Hematopoietic multipotent progenitor cell treated with erythropoietin and hydrocortisone succinate and interleukin-3 and kit ligand, for 4 days (in vitro differentiated cells): ENCODE results near the gene MCF2L2.

ENCODE experiments used
- DNase-seq: peaks from one replicate; pipeline ENCODE4 v3.0.0-alpha.2; 2015

MCF2L2 gene

DNA sequence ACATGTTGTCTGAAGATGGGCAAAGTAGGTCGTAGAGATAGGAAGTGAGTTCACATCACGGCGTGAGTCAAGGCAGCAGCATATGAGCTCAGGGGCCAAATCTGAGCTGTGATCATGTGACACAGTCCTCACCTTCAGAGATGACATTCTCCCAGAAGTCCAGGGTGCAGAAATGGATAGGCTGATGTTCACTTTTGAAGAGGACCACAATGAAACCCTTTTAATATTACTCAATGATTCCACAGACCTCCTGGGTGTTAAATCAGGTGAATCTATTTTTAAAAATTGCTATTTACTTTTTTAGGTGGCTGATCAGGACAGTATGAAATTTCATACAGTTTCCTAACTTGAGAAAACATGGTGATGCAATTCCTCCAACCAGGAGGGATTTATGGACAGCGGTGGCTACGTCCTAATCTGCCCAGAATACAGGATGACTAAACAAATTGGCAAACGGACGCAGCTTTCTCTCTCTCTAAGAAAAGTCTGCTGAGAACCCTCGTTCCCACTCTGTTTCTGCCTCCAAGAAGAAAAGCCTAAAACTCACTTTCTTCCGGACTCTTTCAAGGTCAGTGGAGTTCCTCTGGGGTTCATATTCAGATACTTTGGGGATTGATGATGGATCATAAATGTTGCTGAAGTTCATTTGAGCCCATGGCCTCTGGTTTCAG, 141.0 kb downstream of the MCF2L2 start:
- DNase-seq: no peak

DNA sequence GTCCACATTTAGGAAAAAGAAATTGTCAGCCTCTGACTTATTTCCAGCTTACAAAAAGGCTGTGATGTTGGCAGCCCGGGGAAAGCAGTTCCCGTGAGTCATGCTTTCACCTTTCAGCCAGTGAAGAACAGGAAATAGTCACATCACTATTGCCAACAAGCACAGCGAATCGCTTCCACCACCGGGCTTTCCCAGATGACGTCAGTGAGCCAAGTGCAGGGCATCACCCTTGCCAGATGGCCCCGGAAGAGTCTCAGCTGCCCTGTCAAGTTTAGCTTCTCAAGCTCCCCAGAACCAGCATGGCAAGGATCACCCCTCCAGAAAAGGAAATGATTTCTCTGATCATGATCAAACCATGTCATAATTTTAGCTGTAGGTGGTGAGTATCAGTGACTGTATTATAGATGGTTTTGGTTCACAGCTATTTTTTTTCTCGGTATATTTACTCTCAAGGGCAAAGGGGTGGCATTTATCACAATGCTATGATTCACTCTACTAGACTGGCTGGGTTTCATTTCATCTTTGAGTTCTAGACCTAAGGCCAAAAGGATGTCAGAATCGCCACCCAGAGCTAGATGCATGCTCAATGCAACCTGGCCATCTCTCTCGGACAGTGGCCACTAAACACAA, 142.5 kb downstream of the MCF2L2 start:
- DNase-seq: peak; percentile 78

DNA sequence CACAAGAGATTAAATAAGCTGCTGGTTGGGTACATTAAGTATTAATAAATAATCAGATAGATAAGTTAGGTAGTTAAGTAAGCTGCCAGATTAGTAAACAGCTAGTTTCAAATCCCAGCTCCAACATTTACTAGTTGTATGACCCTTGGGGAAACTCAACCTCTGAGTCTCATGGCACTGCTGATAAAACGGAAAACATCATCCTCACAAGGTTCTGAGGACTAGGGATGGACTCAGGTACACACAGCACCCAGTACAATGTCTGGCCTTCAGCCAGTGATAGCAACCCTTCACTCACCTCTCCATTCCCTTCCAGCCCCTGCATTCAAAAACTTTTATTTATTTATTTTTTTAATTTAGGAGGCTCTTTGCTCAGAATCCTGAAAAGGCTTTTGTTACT, 143.1 kb downstream of the MCF2L2 start:
- DNase-seq: no peak

DNA sequence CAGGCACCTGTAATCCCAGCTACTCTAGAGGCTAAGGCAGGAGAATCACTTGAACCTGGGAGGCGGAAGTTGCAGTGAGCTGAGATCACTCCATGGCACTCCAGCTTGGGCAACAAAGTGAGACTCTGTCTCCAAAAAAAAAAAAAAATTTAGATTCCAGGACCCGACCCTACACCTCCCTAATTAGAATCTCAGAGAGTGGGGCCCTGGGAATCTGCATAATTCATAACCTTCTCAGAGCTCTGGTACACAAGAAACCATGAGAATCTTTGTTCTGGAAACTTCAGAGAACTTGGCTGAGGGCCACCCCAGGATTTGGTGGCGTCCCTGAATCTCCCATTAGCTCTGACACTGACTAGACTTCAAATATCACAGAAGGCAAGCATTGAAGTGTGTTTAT, 143.8 kb downstream of the MCF2L2 start:
- DNase-seq: no peak

DNA sequence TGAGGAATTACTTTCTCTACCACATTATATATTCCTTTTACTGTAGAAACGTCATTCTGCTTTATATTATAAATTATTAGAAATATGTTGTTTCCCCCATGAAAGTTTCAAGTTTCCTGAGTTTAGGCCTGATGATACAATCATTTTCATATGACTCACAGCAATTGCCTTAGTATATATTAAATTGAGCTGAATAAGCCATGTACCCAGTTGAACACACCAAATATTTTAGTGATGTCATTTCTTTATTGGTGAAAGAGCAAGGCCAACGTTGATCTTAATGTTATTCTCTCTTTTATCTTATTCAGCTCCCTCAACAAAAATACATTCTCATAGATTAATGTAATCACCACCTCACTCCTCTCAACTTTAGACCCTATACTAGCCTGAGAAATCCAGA, 144.5 kb downstream of the MCF2L2 start:
- DNase-seq: no peak

DNA sequence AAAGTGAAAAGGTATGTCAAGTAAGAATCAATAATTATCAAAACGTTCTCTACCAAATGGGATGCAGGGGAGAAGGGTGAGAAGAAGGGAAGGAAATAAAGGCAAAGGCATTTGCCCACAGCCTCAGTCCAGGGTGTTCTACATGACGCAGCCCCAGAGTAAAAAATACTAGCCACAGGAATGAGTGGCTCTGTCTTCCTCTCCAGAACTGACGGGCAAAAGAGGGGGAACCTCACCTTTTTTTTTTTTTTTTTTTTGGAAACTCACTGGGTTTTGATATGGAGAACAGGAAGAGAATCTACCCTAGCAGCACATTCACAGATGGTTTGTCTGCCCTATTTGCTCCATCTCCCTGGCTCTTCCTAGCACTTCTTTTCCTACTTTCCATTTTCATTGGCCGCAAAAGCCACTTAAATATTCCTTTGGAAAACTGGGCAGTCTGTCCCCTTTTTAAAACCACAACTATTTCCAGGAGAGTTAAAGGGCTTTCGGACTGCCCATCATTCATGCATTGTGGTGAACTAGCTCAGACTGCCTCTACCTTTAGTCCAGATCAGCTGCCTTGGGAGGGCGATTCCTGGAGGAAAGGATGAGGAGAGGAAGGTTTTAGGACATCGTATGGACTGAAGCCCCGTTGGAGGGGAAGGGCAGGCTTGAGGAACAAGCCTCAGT, 147.2 kb downstream of the MCF2L2 start:
- DNase-seq: no peak

DNA sequence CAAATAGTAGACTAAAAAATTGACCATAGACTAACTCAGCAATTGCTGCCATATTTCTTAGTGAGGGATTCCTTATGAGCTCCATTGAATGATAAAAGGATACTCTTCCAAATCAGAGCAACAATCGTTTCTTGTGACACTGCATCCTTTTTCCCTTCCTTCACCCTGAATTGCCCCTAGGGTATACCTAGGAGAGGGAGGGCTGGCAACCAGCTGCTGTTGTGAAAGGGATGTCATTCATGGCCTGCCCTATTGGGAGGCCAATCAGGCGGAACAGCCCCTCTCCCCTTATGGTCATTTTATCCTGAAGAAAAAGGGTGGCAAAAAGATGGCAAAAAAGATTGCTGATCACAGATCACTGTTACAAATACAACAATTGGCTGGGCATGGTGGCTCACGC, 149.0 kb downstream of the MCF2L2 start:
- no peak for DNase-seq

DNA sequence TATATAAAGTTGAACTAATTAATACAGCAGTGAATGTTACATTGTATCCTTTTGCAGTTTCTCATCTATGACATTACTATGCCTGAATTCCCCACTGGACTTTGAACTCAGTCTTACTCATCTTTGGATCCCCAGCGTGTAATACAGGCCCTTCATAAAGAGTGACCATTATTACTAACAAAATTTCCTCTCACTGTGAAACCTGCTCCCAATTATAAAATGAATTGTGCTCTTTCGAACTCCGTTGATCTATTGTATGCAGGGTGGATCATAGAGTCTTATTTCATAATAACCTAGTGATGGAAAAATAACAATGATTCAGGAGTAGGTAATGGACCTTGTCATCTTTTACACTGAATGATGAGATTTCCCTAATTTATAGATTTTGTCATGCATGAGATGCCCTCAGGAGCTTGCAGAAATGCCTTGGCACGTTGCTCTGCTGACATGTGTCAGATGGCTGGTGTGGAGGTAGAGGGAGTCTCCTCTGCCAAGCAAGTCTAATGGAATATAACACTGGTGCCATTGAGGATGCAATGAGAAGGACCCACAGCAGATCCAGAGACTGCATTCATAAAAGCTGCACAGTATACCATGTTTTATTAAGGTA, 149.8 kb downstream of the MCF2L2 start:
- DNase-seq: no peak

DNA sequence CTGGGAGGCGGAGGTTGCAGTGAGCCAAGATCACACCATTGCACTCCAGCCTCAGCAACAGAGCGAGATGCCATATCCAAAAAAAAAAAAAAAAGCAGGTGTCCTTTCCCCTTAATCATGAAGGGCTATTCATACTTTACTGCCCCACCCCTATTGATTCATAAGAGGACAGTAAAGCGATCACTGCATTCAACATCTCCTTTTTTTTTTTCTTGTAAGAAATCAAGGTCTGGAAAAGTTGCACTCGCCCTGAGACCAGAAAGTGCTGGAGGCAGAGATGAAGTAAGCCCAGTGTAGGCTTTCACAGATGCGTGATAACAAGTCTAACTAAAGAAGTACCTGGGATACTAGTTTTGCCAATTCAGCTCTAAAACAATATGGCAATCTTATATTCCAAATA, 151.2 kb downstream of the MCF2L2 start:
- no peak for DNase-seq

DNA sequence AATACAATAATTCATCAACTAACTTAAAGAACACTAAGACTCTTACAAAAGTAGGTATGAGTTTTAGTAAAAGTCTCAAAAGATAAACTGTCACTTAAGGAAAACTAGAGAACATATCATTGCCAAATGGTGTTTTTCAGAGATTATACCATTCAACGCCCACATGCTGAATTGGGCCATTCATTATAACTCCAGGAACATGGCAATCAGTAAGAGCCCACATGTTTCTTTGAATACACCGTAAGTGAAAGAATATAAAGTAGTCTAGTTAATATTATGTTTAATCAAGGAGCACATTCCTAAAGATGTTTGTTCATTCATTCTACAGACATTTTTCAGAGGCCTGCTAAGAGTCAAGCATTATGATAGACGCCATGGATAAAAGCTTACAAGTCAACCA, 152.5 kb downstream of the MCF2L2 start:
- DNase-seq: peak; percentile 29

DNA sequence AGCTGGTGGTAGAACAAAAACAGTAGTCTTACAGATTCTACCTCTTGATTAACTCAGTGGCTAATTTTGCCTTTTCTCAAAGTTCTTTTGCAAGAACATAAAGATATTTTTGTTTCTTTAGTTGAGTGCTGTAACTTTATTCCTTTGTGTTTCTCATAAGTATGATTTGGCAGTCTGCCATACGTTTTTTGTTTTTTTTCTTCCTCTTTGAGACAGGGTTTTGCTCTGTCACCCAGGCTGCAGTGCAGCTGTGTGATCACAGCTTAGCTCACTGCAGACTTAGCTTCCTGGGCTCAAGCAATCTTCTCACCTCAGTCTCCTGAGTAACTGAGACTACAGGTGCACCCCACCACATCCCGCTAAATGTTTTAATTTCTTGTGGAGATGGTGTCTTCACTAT, 153.0 kb downstream of the MCF2L2 start:
- peak; percentile 93 for DNase-seq

DNA sequence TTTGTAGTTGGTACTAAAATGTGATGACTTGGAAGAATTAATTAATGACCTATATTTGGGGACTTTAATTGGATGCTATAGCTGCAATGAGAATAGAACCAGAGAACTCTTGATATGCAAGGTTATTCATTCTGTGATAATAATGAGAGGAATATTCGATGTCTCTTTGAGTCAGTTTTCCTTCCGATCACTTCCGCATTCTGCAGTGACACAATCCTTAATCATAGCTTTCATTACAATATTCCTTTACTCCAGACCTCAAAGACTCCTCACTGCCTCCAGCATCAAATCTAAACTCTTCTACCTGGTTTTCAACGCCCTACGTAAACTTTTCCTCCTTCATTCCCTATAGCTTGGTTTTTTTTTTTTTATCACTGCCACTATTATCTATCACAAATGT, 153.8 kb downstream of the MCF2L2 start:
- no peak for DNase-seq

DNA sequence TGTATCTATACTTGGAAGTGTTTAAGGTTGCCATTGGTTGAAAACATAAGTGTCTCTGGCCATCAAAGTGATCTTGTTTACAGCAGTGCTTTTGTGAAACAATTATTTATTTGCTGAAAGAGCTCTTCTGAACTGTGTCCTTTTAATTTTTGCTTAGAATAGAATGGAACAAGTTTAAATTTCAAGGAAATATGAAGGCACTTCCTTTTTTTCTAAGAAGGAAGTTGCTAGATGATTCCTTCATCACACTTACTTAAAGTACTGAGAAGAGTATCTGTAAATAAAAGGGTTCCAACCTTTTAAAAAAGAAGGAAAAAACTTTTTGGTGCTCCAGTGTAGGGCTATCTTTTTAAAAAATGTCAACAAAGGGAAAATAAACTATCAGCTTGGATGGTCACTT, 155.6 kb downstream of the MCF2L2 start:
- DNase-seq: peak; percentile 24

DNA sequence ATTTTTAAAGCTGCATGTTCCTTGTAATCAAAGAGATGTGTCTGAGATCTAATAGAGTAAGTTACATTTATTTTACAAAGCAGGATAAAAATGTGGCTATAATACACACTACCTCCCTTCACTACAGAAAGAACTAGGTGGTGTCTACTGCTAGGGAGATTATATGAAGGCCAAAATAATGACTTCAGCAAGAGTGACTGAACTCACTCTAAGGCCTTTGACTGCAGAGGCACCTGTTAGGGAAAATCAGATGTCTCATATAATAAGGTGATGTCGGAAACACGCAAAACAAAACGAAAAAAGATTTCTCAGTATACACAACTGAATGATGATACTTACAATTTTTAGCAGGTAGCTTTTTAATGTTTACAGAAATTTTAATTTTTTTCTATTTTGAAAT, 156.3 kb downstream of the MCF2L2 start:
- no peak for DNase-seq

DNA sequence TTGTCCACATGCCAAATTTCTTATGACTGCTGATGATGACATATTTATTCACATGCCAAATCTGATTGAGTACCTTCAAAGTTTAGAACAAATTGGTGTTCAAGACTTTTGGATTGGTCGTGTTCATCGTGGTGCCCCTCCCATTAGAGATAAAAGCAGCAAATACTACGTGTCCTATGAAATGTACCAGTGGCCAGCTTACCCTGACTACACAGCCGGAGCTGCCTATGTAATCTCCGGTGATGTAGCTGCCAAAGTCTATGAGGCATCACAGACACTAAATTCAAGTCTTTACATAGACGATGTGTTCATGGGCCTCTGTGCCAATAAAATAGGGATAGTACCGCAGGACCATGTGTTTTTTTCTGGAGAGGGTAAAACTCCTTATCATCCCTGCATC, 158.1 kb downstream of the MCF2L2 start:
- DNase-seq: no peak

DNA sequence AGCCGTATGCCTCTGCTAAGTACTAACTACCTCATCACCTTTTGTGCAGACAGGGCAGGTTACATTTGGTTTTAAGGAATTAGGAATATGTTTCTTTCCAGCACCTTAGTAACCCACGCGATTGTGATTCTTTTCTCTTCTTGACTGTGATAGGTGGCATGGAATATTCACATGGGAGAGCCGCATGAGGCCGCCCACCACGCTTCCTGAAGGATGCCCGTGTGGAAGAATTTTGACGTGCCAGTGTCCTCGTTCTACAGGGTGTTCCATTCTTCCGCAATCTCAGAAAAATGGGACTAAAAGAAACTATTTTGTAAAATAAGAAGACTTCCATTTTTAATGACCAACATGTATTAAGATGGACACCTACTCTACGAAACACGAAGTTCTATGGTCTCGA, 159.1 kb downstream of the MCF2L2 start:
- no peak for DNase-seq

DNA sequence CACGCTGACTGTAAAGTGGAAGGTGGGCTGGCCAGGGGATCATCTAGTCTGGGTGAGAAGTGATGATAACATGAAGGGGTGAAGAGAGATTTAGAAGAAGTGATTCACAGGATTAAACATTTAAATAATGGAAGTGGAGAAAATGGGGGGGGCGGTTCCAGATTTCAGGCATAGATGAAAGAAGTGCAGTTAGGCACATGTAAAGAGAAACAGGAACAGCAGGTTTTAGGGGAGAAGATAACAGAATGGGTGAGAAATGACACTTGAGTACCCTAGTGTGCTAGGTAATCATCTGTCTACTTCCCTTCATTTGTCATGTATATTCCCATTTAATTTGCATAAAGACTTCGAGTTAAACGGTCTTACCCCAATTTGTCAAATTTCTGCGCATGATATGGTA, 160.1 kb downstream of the MCF2L2 start:
- DNase-seq: no peak

DNA sequence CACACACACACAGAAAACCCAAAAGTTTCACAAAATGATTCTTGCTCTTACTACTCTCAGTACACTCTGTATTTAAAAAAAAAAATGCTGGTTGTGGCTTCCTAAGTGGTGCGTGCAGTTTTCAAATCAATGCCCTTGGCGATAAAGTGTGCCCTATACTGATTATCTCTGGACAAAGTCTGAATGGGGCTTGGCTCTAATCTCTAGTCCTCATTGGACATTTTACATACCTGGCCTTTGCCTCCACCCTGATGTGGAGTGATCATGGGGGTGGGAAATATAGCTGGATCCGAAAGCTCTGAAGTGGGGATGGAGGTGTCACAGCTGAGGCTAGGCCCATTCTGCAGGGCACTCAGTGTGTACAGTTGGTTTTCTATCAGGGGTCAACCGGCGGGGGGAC, 161.3 kb downstream of the MCF2L2 start:
- no peak for DNase-seq

DNA sequence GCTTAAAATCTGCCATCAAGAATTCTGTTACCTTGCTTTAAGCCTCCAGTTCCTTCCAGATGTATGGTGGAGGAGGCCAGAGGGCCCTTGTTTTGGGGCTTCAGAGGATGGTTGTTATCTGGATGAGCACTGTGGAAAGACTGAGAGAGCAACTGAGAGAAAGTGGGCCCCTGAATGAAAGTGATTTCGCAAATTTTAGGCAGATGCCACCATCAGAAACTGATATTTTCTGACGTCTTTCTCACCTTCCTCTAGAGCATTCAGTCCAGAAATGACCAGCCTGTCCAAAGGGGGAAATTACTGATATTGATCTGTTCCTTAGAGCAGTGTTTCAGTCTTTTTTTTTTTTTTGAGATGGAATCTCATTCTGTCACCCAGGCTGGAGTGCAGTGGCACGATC, 162.0 kb downstream of the MCF2L2 start:
- no peak for DNase-seq

DNA sequence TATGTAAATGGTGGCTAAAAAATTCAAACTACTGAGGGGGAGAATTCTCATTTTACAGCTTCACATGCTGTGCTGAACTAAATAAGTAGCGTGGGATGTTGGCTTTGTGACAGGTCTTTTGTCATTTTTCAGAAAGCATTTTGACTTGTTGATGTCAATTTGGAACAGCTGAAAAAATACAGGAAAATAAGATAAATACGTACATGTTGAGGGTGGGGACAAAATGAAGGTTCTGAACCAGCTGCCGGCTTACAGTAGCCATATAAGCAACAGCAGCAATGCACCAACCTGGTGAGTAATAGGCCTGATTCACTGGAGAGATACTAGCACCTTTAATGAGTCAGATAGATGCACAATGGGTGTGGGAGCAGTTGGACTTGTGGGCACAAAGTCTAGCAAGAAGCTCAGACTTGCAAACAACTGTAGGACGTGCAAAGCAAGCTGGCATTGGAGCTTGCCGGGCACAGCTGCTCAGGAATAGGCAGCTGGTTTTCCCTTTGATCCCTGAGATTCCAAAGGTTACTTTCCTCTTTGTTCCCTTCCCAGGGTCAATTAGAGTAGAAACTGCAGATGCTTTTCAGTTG, 162.5 kb downstream of the MCF2L2 start:
- no peak for DNase-seq

DNA sequence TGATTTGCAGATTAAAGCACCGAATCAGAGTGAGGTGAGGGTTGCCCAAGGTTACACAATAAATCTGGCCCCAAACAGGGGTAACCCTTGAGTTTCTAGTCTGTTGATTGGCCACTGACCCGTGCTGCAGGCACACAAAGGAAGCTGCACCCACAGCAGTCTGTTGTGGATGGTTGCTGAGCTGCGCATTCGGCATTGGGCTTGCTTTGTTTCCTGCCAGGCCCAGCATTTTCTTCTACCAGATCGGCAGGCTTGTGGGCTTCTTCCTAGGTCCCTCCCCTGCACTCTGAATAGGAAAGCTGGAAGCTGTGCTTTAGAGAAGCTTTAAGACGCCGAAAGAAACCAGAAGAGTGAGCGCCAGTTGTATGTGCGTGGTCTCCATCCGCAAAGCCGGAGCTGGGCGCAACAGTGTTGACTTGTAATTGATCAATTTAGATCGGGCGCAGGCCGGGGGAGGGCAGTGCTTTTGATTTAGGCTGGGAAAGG, 163.2 kb downstream of the MCF2L2 start:
- peak; percentile 59 for DNase-seq

DNA sequence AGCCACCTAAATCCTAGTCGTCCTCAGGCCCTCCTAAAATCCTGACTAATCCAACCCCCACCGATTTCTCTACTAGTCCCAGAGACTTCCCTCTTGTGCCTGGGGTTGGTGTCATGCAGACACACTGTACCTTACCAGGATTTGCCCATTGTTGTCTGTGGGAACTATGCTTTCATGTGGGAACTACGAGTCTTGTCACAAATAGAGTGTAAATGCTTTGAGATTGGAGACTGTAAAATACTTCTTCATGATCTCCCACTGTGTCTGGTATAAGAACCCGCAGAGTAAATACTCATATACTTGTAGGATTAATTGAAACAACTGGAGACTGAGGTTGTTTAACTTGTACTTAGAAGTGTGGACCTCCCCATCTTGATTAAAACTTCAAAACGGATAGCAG, 164.2 kb downstream of the MCF2L2 start:
- no peak for DNase-seq

DNA sequence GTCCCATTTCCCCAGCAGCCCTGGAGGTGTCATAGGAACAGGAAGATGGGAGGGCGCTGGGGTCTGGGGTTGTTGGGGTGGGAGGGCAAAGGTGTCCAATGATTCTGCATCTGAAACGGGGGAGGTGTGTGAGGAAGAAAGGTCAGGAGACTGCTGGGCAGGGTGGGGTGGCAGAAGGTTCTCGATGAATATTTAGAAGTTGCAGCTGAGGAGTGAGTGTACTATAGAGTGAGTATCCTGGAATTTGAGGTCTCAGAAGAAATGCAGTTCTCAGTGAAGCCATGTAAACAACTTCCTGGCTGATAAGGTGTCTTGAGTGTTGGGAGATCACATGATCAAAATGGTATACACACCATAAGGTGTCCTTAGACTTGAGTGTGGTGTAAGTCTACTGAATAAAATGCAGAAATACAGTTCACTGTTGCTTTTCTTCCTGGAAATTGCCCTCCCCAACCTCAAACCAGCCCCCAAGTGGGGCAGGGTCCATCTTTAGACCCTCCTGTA, 165.5 kb downstream of the MCF2L2 start:
- no peak for DNase-seq
